Stimulated activated CD8-positive, alpha-beta memory T cell treated with anti-CD3 and anti-CD28 coated beads, Interleukin-7, amount 100 ng/mL, for 48 hours (primary cell): Measurements from ENCODE around the gene CMIP.

Source experiments
- DNase-seq, 2 donors: peaks; one replicate each; pipeline ENCODE4 v3.0.0-alpha.2; 2020; ENCODE audit warnings: low read depth in 1 of 2; ENCODE audit errors: extremely low read depth in 1 of 2

CMIP gene

GRCh38 chr16:81560979-81561657, 116.5 kb downstream of the CMIP start:
- no peak for DNase-seq

DNA sequence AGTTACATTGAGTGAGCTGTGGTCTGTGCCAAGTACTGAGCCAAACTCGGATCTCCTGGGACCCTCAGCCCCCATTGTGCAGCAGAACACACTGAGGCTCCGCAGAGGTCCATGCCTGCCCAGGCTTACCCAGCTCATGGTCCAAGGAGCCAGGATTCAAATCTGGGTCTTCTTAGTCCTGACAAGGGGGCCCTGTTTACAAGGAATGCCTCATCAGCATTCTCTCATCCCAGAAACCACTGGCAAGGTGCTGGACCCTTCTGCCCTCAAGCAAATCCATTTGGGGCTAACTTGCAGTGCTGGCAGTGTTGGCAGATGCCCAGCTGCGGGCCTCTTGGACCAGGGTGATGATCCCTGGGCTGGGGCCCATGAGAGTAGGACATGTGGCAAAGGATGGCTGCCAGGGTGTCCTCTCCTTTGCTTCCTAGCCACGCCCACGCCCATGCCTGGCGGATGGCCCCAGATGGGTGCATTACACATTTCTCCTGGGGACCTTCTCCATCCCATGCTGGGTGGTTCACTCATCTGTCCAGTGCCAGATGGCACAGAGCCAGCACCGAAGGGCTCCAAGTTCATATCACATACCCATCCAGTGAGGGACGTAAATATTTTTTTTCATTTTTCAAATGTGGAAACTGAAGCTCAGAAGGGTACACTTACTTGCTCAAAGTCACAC, 117.7 kb downstream of the CMIP start:
- DNase-seq = no peak

- no peak for DNase-seq
Observed at GRCh38 chr16:81562926-81563325, 118.3 kb downstream of the CMIP start.

- no peak for DNase-seq
Observed at GRCh38 chr16:81564421-81564911, 119.9 kb downstream of the CMIP start.

DNA sequence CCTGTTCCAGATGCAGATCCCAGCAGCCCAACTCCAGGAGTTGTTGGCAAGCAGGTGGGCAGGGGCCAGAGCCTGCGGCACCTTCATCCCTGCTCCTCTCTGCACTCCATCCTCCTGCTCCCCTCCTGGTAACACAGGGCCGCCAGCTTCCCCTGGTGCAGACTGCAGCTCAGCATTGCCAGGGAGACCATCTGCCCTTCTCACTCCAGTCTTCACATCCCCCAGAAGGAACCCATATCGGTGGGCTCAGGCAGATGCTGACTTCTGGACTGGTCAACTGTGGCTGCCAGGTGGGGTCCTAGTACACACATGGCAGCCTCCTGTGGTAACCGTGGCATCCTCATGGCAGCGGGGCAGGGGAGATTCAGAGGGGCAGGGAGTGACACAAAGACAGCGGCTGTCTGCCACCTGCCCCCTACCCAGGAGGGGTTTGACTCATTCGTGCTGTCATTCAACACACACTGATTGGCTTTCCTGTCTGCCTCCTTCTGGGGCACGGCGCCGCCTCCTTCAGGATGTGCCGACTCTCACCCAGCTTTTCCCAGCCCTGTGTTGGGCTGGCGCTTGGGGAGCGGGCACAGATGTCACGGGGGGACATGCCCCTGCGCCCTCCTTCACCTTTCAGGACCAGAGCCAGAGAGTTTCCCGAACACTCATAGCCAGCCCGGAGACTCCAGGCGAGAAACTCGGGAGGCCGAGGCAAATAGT, 120.9 kb downstream of the CMIP start:
- DNase-seq = no peak

GRCh38 chr16:81566086-81567007, 121.7 kb downstream of the CMIP start:
- DNase-seq = no peak

DNA sequence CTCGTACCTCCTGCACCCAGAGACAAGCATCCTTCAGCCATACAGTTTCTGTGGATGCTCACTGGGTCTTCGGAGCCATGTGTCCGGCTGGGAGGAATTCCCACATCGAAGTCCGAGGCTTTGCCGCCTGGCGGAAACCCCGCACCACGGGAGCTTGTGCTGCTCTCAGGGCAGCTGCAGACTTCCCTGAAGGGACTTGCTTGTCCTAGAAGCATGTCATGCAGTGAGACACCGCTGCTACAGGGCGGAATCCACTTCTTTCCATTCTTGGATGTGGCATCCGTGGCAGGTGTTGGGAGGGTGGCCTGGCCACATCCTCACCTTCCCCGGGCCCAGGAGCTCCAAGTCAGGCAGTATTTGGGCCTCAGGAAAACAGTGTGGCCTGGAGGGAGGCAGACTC, 122.5 kb downstream of the CMIP start:
- no peak for DNase-seq

GRCh38 chr16:81567987-81568748, 123.6 kb downstream of the CMIP start:
- DNase-seq = peak; percentile 35 to 81

GRCh38 chr16:81568749-81569087, 124.1 kb downstream of the CMIP start:
- no peak for DNase-seq

DNA sequence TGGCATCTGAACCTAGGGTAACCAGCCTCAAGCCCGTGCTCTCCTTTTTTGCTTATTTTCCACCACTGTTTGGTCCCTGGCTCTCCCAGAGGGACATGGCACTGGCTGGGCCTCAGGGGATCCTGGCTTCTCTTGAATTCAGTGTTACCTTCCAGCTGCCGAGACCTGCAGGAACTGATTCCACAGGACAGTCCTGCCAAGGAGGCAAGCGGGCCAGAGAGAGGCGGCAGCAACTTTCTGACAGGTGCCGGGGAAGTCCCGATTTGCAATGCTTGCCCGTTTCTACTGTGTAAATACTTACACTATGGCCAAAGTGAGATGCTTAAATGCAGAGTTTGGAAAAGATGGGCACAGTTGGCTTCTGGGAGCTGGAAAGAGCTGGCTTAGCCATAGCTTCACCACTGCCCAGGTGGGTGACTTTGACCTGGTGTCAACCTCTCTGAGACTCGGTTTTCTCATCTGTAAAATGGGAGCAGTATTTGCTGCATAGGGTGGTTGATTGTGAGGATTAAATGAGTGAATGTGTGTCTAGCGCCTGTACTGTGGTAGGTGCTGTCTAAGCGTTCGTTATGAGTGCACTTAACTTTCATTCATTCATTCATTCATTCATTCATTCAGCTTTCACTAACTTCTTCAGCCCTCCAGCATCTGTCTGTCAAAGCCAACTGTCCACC, 124.9 kb downstream of the CMIP start:
- no peak for DNase-seq

GRCh38 chr16:81570151-81570846, 125.7 kb downstream of the CMIP start:
- DNase-seq = no peak

GRCh38 chr16:81571175-81571574, 126.6 kb downstream of the CMIP start:
- no peak for DNase-seq

DNA sequence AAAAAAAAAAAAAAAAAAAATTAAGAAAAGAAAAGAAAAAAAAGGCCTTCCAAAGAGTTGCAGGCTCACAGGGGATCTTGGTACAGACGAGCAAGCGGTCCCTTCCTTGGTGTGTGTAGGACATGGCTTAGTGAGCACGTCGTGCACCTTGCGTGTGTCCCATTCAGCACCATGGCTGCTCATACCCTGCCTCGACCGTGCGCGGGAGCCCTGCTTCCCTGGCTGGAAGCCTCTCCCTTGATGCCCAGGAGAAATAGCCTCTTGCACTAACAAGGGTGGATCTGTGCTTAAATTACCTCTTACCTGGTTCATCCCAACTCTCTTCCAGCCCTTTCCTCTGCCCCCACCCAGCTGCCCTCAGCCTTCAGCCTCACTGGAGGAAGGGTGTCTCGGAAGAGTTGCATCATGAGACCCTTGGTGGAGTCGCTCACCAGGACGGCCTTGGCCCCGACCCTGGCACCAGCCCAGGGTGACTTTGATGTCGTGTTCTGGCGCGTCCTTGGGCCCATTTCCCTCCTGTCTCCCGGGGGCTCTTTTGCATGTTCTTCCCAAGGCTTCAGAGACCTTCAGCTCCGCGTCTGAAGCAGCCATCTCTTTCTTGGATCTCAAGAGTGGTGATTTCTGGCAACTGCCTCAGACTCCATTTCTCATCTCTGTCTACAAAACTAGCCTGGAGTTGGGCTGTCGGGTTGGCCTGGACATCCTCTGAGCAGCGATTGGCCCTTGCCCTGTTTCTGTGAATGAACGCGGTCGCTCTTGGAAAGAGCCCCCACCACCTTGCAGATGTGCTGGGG, 127.2 kb downstream of the CMIP start:
- no peak for DNase-seq

DNA sequence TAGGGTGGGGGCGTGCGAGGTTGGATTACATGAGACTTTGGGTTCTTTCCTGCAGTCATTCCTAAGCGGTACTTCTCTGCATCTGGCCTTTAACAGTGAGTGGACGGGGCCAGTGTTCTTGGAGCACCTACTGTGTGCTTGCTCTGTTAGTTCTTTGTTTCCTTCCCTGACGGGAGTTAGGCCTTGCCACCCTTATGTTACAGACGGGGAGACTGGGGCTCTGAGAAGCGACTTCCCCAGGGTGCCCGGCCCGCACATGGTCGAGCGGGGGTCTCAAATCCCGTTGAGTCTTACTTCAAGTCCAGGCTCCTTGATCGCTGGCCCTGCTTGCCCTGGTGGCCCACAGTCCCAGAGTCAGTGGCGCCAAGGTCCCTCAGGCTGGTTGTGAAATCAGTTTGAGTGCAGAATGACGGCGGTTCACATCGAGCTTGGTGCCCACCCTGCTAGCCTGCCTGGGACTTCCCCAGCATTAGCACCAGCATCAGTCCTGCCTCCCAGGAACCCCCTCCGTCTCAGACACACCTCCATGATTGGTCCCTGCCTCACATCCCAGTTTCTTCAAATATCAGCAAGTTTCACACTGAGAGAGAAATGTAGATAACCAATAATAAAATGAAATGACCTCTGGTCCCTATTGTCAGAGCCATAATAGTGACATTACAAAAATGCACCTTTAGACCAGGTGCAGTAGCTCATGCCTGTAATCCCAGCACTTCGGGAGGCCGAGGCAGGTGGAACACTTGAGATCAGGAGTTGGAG, 128.0 kb downstream of the CMIP start:
- no peak for DNase-seq

DNA sequence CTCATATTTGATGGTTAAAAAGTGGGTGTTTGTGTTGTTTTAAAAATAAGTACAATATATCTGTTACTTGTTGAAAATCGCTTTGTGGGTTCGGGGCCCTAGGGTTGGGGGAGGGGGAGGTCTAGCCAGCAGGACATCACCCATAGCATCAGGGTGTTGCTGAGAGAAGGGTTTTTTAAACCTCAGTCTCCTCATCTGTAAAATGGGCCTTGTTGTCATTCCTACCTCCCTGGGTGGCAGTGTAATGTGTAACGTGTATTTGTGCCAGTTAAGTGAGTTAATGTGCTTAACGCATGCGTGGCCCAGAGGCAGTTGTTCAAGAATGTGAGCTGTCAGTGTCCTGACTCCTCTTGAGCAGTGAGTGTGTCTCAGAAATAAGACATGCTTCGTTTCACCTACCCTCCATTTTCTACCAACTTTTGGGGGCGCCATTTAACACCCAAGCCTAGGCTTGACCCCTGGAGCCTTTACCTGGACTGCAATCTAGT, 129.0 kb downstream of the CMIP start:
- DNase-seq = no peak

- no peak for DNase-seq
Observed at GRCh38 chr16:81574168-81574567, 129.6 kb downstream of the CMIP start.

- no peak for DNase-seq
Observed at GRCh38 chr16:81575307-81575706, 130.7 kb downstream of the CMIP start.
